Hepatocyte (in vitro differentiated cells): ENCODE data around the gene MMP10.

Experiments
- EZH2 ChIP-seq: fragments of 200-600 bp; sonication (generic); IDR thresholded peaks from 2 replicates; pipeline ENCODE4 v1.6.1; 2016; ENCODE audit warnings: antibody characterized with exemption, mild to moderate bottlenecking, borderline replicate concordance
- EZH2phosphoT487 ChIP-seq: fragments of 200-600 bp; sonication (generic); IDR thresholded peaks from one replicate; pipeline ENCODE4 v1.6.1; 2018; ENCODE audit warnings: antibody characterized with exemption, mild to moderate bottlenecking, low read depth, moderate library complexity; ENCODE audit not compliant: unreplicated experiment, severe bottlenecking
- TF ChIP-seq, protein P1 (sequence below): fragments of 200-600 bp; sonication (generic); IDR thresholded peaks from 2 replicates; pipeline ENCODE4 v1.5.1; 2016; ENCODE audit warnings: antibody characterized with exemption, mild to moderate bottlenecking; ENCODE audit not compliant: poor library complexity

DNA sequence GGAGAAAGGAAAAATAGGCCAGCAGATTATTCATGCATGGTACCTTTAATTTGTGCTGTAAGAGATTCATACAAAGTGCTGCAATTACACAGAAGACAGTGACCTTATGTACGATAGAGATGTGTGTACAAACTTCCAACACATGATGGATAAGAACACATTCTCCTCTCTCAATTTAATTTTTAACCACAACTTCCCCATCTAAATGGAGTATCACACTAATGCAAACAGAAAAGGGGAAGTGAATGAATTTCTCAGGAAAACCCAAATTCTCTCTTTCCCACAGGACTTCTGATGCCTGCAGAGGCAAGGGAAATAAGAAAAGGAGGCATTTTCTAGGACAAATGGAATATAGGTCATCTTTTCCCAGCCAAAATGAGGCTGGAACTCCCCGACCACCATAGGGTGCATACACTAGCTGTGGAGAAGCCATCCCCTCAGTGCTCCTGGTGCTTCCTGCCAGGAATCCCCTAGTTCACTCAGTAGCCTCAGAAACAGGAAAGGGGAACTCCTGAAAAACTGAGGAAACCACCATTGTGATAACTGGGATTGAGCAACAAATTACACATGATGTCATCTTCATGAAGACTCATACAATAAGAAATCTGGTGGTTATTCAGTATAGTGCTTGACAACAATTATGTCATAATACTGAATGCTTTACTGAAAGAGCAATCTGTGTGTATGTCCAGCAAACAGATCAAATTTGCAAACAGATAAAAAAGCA, 22.4 kb downstream of the MMP10 start:
- TF ChIP-seq, protein P1, sequence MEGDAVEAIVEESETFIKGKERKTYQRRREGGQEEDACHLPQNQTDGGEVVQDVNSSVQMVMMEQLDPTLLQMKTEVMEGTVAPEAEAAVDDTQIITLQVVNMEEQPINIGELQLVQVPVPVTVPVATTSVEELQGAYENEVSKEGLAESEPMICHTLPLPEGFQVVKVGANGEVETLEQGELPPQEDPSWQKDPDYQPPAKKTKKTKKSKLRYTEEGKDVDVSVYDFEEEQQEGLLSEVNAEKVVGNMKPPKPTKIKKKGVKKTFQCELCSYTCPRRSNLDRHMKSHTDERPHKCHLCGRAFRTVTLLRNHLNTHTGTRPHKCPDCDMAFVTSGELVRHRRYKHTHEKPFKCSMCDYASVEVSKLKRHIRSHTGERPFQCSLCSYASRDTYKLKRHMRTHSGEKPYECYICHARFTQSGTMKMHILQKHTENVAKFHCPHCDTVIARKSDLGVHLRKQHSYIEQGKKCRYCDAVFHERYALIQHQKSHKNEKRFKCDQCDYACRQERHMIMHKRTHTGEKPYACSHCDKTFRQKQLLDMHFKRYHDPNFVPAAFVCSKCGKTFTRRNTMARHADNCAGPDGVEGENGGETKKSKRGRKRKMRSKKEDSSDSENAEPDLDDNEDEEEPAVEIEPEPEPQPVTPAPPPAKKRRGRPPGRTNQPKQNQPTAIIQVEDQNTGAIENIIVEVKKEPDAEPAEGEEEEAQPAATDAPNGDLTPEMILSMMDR: no peak
- TF ChIP-seq EZH2 (no peak), EZH2phosphoT487 (no peak)
